Gastroesophageal sphincter (tissue), 4 donors: Measurements from ENCODE around the gene SH3GLB2. TPM values are rescaled to one million over a fixed set of nuclear protein-coding genes. Genes with fewer than 3 reads are reported as not detected.

Experiments used
- ATAC-seq: fragments of 150-250 bp; one replicate; pipeline ENCODE4 v1.9.1; 2016; ENCODE audit warnings: mild to moderate bottlenecking, moderate library complexity
- H3K27ac ChIP-seq, 4 donors: fragments of 200-600 bp; sonication (generic) in 3 of 4; 1 replicate in 3 of 4; 2 replicates in 1 of 4; pipeline ENCODE4 v1.5.1; 2016 to 2019
- H3K27me3 ChIP-seq: fragments of 200-600 bp; sonication (generic); one replicate; pipeline ENCODE4 v1.5.1; 2019
- H3K36me3 ChIP-seq, 2 donors: fragments of 200-600 bp; sonication (generic); one replicate each; pipeline ENCODE4 v1.5.1; 2019; ENCODE audit warnings: control low read depth in 1 of 2
- H3K4me1 ChIP-seq, 3 donors: fragments of 200-600 bp; sonication (generic); 1 replicate in 2 of 3; 2 replicates in 1 of 3; pipeline ENCODE4 v1.5.1; 2016 to 2019; ENCODE audit warnings: control low read depth in 2 of 3
- H3K4me3 ChIP-seq, 2 donors: fragments of 200-600 bp; sonication (generic); one replicate each; pipeline ENCODE4 v1.5.1; 2019; ENCODE audit warnings: mild to moderate bottlenecking in 1 of 2, moderate library complexity in 1 of 2
- H3K9me3 ChIP-seq, 3 donors: fragments of 200-600 bp; sonication (generic); one replicate each; pipeline ENCODE4 v1.5.1; 2017 to 2019; ENCODE audit warnings: control low read depth in 2 of 3
- CTCF ChIP-seq, 4 experiments: fragments of 200-600 bp in 2 of 4; fragments of 450-650 bp in 2 of 4; sonication (generic) in 1 of 4; IDR thresholded peaks; one replicate each; pipeline ENCODE4 v1.5.1; 2017 to 2019; ENCODE audit warnings: antibody characterized with exemption in 4 of 4, mild to moderate bottlenecking in 2 of 4, moderate library complexity in 2 of 4
- EP300 ChIP-seq: sonication (generic); formaldehyde crosslinking; IDR thresholded peaks from one replicate; pipeline ENCODE4 v1.6.1; 2017; ENCODE audit warnings: antibody characterized with exemption, mild to moderate bottlenecking
- POLR2A ChIP-seq, 2 donors: fragments of 450-650 bp; IDR thresholded peaks; one replicate each; pipeline ENCODE4 v1.6.1; 2017; ENCODE audit warnings: antibody characterized with exemption in 2 of 2, mild to moderate bottlenecking in 2 of 2, moderate library complexity in 1 of 2
- POLR2AphosphoS5 ChIP-seq: sonication (generic); formaldehyde crosslinking; IDR thresholded peaks from one replicate; pipeline ENCODE4 v1.6.1; 2017; ENCODE audit warnings: antibody characterized with exemption
- WGBS, 2 donors: methylation state at CpG; one replicate each; pipeline ENCODE4 v1.1.5; 2018; ENCODE audit warnings: low coverage in 1 of 2; 5-methylcytosine and 5-hydroxymethylcytosine counted together
- total RNA-seq, 4 donors: library from RNA; depleted of rRNA; stranded (reverse); fragments of >200 nt; gene quantifications; one replicate each; pipeline ENCODE4 v1.1.0, GENCODE V29; 2016

The SH3GLB2 gene
- 100 to 1,000 TPM in 1 of 4 donors, 10 to 100 TPM in 3; 80.3 to 123 (median 83.6) TPM for total RNA-seq

GRCh38 chr9:129028192-129028966 is at the start of gene SH3GLB2:
SH3GLB2 (minus strand) TSS chr9:129028331; CDS start chr9:129028154, 177 bp downstream.
- Histone ChIP-seq H3K36me3 (no peaks in the 10 kb centered on the region), H3K9me3 (no peaks in the 10 kb centered on the region), H3K27me3 (no peaks in the 10 kb centered on the region), H3K27ac (peak within 1 kb of the TSS in 3 of 4 donors; percentile 82 to 89 (median 86)), H3K4me3 (peak within 1 kb of the TSS; percentile 61 to 89), H3K4me1 (peaks cover 0 to 38% (median 24%) of the 10 kb centered on the region in 3 donors)
- WGBS, 2 donors: 5 to 9% methylated on average over 3 to 12 of the region's 60 CpGs
- peak; percentile 93 for ATAC-seq
- TF ChIP-seq CTCF (IDR thresholded peaks at IDR 0.05) (peak in 3 of 4 experiments; percentile 72 to 94 (median 82)), EP300 (no peak), POLR2AphosphoS5 (peak; percentile 23), POLR2A (IDR thresholded peaks at IDR 0.05) (peak in 1 of 2 donors; percentile 34)

DNA sequence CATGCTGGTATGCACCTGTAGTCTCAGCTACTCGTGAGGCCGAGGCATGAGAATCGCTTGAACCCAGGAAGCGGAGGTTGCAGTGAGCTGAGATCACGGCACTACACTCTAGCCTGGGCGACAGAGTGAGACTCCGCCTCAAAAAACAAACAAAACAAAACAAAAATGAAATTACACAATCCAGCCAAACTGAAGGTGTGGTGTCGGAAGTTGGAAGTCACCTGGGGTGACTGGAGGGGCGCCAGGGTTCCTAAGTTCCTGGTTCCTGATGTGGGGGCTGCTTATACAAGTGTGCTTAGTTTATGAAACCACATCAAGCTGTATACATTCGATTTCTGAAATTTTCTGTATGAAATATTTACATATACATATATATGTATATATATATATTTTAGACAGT is 49.1 kb upstream of the SH3GLB2 start:
- ATAC-seq: no peak
- 81 to 86% methylated on average over 10 of the region's 10 CpGs for WGBS, 2 donors
- H3K36me3 ChIP-seq: no peaks in the 10 kb centered on the region
- no peaks in the 10 kb centered on the region for H3K9me3 ChIP-seq
- peaks cover 0 to 16% (median 10%) of the 10 kb centered on the region in 3 donors for H3K4me1 ChIP-seq
- H3K27ac ChIP-seq: no peak overlapping the region
- no peak overlapping the region for H3K4me3 ChIP-seq
- H3K27me3 ChIP-seq: no peaks in the 10 kb centered on the region
- TF ChIP-seq EP300: no peak
- no peak for TF ChIP-seq CTCF (IDR thresholded peaks at IDR 0.05)
- TF ChIP-seq POLR2A (IDR thresholded peaks at IDR 0.05): no peak

DNA sequence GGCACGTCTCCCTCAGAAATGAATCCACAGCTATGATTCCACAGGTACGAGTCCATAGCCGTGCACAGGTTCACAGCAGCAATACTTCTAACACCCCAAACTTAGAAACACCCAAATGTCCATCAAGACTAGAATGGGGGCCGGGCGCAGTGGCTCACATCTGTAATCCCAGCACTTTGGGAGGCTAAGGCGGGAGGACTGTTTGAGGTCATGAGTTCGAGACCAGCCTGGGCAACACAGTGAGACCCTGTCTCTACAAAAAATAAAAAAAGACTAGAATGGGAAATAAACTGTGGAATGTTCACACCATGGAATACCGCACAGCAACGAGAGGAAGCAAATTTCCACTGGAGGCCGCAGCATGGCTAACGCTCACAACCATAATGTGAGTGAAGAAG is 48.5 kb upstream of the SH3GLB2 start:
- no peak for ATAC-seq
- peaks cover 0 to under 1% of the 10 kb centered on the region in 2 donors for H3K36me3 ChIP-seq
- H3K4me3 ChIP-seq: no peak overlapping the region
- no peak overlapping the region for H3K27ac ChIP-seq
- no peaks in the 10 kb centered on the region for H3K9me3 ChIP-seq
- H3K4me1 ChIP-seq: peaks cover 0 to 10% (median 4%) of the 10 kb centered on the region in 3 donors
- no peaks in the 10 kb centered on the region for H3K27me3 ChIP-seq
- TF ChIP-seq POLR2AphosphoS5 (no peak), EP300 (no peak), POLR2A (IDR thresholded peaks at IDR 0.05) (no peak), CTCF (IDR thresholded peaks at IDR 0.05) (no peak)
- 91 to 93% methylated on average over 4 to 7 of the region's 11 CpGs for WGBS, 2 donors

DNA sequence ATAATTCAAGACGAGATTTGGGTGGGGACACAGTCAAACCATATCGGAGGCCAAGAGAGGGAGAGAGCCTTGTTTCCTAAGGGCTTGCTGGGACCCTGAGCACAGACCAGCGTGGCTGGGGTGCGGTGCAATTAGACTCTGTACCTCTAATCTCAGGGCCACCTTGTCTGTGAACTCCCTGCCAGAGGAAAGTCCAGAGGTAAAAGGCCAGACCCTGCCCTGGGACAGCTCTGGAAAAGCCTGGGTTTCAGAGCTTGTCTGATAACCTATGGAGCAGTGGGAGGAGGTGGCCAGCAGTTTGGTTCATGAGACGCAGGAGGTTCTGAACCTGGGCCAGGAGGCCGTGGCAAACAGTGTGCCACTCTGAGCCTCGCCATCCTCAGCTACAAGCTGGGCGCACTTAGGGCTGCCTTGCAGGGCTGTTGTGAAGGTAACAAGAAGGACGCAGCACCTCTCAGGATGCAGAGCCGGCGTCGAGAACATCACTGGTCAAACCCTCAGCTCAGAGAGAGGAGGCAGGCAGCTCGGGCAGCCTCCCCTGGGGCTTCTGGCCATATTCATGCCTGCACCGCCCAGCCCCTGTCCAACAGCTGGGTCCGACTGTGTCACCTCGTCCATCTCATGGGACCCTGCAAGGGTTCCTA is 48.0 kb upstream of the SH3GLB2 start:
- H3K27ac ChIP-seq: no peak overlapping the region
- H3K36me3 ChIP-seq: peaks cover 0 to 6% of the 10 kb centered on the region in 2 donors
- TF ChIP-seq CTCF (IDR thresholded peaks at IDR 0.05) (no peak), EP300 (no peak), POLR2AphosphoS5 (no peak), POLR2A (IDR thresholded peaks at IDR 0.05) (no peak)
- no peak overlapping the region for H3K4me3 ChIP-seq
- 64 to 80% methylated on average over 1 to 4 of the region's 16 CpGs for WGBS, 2 donors
- H3K9me3 ChIP-seq: no peaks in the 10 kb centered on the region
- no peak for ATAC-seq
- H3K4me1 ChIP-seq: peaks cover 0 to 8% (median 3%) of the 10 kb centered on the region in 3 donors
- no peaks in the 10 kb centered on the region for H3K27me3 ChIP-seq
